Transverse colon (tissue), 4 donors: ENCODE data around the gene TTC17. TPM values are rescaled to one million over a fixed set of nuclear protein-coding genes. Genes with fewer than 3 reads are reported as not detected.

ENCODE experiments used
- DNase-seq: peaks from one replicate; pipeline ENCODE4 v3.0.0-alpha.2; 2019
- H3K27ac ChIP-seq, 4 donors: fragments of 200-600 bp; sonication (generic); 2 replicates each; pipeline ENCODE4 v1.5.1; 2016 to 2018; ENCODE audit warnings: inconsistent platforms in 4 of 4
- H3K27me3 ChIP-seq: fragments of 200-600 bp; sonication (generic); 2 replicates; pipeline ENCODE4 v1.5.1; 2017; ENCODE audit warnings: inconsistent platforms
- H3K36me3 ChIP-seq, 4 donors: fragments of 200-600 bp; sonication (generic); 2 replicates each; pipeline ENCODE4 v1.5.1; 2017 to 2019; ENCODE audit warnings: inconsistent platforms in 4 of 4
- H3K4me1 ChIP-seq, 4 donors: fragments of 200-600 bp; sonication (generic); 2 replicates each; pipeline ENCODE4 v1.5.1; 2017 to 2020; ENCODE audit warnings: inconsistent platforms in 4 of 4
- H3K4me3 ChIP-seq, 4 donors: fragments of 200-600 bp; sonication (generic); 1 replicate in 1 of 4; 2 replicates in 3 of 4; pipeline versions ENCODE4 v1.5.1 to v1.6.1; 2017 to 2019; ENCODE audit warnings: inconsistent platforms in 4 of 4
- H3K9me3 ChIP-seq, 2 donors: fragments of 200-600 bp; sonication (generic); 2 replicates each; pipeline ENCODE4 v1.5.1; 2017 to 2019; ENCODE audit warnings: inconsistent platforms in 2 of 2
- EP300 ChIP-seq: sonication (generic); formaldehyde crosslinking; IDR thresholded peaks from one replicate; pipeline ENCODE4 v1.6.1; 2017; ENCODE audit warnings: antibody characterized with exemption, low read depth
- POLR2A ChIP-seq: fragments of 450-650 bp; IDR thresholded peaks from one replicate; pipeline ENCODE4 v1.6.1; 2016; ENCODE audit warnings: antibody characterized with exemption, mild to moderate bottlenecking, moderate library complexity
- POLR2AphosphoS5 ChIP-seq, 3 donors: sonication (generic); formaldehyde crosslinking; IDR thresholded peaks; one replicate each; pipeline ENCODE4 v1.6.1; 2016; ENCODE audit warnings: antibody characterized with exemption in 3 of 3
- WGBS, 2 donors: methylation state at CpG; one replicate each; pipeline ENCODE4 v1.1.5; 2018; ENCODE audit warnings: low coverage in 1 of 2; 5-methylcytosine and 5-hydroxymethylcytosine counted together
- in situ Hi-C, 4 donors: fragments of 200-750 bp; cut with MboI; loops; one replicate each; pipeline versions ENCODE4 v1.15.0 to v1.15.1; 2017; ENCODE audit warnings: low sequenced_read_pairs in 3 of 4, low pct_ligation_motif_present in 1 of 4, low pct_unique_long_range_greater_than_20kb in 1 of 4
- intact Hi-C: fragments of 100-400 bp; cut with DNase I; formaldehyde crosslinking; loops from one replicate; pipeline ENCODE4 v1.15.1; 2023; ENCODE audit warnings: low total_unique reads
- total RNA-seq, 4 donors: library from RNA; depleted of rRNA; stranded (reverse); fragments of >200 nt; gene quantifications; one replicate each; pipeline ENCODE4 v1.1.0, GENCODE V29; 2016
- TF ChIP-seq, protein P1 (sequence below), 5 experiments: fragments of 200-600 bp in 3 of 5; fragments of 450-650 bp in 2 of 5; sonication (generic) in 3 of 5; IDR thresholded peaks; 1 replicate in 2 of 5; 2 replicates in 3 of 5; pipeline ENCODE4 v1.5.1; 2016 to 2017; ENCODE audit warnings: antibody characterized with exemption in 5 of 5, inconsistent platforms in 3 of 5, mild to moderate bottlenecking in 2 of 5, moderate library complexity in 1 of 5

Gene TTC17
- total RNA-seq, 4 donors from 2014 or later: 78.2 to 428 (median 131) TPM

DNA sequence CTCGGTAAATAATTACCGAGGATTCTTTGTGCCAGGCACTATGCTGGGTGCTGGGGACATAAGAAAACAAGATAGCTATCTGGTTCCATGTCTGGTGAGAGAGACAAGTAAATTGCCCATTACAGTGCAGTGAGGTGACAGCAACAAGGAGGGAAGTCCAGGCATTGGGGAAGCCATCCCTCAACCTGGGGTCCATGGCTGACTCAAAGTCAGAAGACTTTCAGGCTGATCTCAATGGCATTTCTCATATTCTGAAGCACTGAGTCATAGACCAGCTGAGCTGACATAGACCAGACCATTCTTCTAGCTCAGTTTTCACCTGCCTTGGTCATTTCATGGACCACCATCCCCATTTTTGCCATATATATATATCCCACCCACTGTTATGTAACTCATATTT is 158.8 kb downstream of the TTC17 start:
- in situ Hi-C loops (no loop called here), intact Hi-C loops (no loop called here)
- Histone ChIP-seq H3K4me3 (no peak overlapping the region), H3K27ac (no peak overlapping the region), H3K9me3 (no peaks in the 10 kb centered on the region), H3K36me3 (no peaks in the 10 kb centered on the region), H3K4me1 (no peaks in the 10 kb centered on the region), H3K27me3 (no peaks in the 10 kb centered on the region)
- DNase-seq: no peak
- 90% methylated on average over 2 of the region's 2 CpGs for WGBS, 2 donors
- TF ChIP-seq EP300 (no peak), POLR2AphosphoS5 (IDR thresholded peaks at IDR 0.05) (no peak)

DNA sequence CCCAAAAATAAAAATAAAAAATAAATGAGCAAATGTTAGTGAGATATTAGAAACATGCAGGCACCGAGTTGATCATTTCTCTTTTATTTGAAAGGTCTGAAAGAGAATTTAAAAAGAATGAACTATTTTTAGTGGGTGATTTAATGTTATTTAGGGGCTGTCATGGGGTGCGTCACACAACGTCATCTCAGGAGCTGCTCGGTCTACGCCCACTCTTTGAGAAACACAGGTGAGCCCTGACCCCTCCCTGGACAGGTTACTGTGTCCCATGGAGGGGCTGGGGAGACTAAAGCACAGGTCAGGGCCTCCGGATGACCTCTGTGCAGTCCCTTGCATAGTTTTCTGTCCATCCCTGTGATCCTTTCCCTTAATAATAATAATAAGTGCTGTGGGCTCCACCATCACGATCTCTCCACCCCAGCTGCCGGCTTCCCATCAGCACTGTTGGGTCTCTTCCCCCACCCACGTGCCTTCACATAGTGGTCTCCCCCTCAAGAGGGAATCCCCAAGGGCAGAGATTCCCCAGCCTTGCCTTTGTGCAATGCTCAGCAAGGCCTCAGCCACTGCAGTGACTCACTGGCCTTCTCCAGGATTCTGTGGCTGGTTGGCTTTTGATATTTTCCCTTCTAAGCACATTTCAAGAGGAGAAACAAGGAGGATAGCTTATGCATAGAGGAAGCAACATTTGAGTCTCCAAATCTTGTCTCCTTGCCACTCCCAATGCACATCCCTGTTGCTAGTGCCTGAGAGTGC is 159.9 kb downstream of the TTC17 start:
- intact Hi-C loops (no loop called here), in situ Hi-C loops (no loop called here)
- H3K4me3 ChIP-seq: no peak overlapping the region
- no peaks in the 10 kb centered on the region for H3K9me3 ChIP-seq
- no peaks in the 10 kb centered on the region for H3K27me3 ChIP-seq
- no peaks in the 10 kb centered on the region for H3K4me1 ChIP-seq
- no peak overlapping the region for H3K27ac ChIP-seq
- DNase-seq: no peak
- H3K36me3 ChIP-seq: no peaks in the 10 kb centered on the region
- 69 to 82% methylated on average over 5 to 9 of the region's 9 CpGs for WGBS, 2 donors
- TF ChIP-seq, protein P1, sequence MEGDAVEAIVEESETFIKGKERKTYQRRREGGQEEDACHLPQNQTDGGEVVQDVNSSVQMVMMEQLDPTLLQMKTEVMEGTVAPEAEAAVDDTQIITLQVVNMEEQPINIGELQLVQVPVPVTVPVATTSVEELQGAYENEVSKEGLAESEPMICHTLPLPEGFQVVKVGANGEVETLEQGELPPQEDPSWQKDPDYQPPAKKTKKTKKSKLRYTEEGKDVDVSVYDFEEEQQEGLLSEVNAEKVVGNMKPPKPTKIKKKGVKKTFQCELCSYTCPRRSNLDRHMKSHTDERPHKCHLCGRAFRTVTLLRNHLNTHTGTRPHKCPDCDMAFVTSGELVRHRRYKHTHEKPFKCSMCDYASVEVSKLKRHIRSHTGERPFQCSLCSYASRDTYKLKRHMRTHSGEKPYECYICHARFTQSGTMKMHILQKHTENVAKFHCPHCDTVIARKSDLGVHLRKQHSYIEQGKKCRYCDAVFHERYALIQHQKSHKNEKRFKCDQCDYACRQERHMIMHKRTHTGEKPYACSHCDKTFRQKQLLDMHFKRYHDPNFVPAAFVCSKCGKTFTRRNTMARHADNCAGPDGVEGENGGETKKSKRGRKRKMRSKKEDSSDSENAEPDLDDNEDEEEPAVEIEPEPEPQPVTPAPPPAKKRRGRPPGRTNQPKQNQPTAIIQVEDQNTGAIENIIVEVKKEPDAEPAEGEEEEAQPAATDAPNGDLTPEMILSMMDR (IDR thresholded peaks at IDR 0.05): no peak
- no peak for TF ChIP-seq POLR2AphosphoS5 (IDR thresholded peaks at IDR 0.05)
- TF ChIP-seq EP300: no peak
- TF ChIP-seq POLR2A: no peak

GRCh38 chr11:43521471-43521870 is 162.8 kb downstream of the TTC17 start:
- DNase-seq: no peak
- no peak overlapping the region for H3K27ac ChIP-seq
- WGBS, 2 donors: 93% methylated on average over 13 of the region's 15 CpGs; no CpG with 5 or more reads in 1 of the 2 donors
- TF ChIP-seq EP300 (no peak), POLR2AphosphoS5 (IDR thresholded peaks at IDR 0.05) (no peak), POLR2A (no peak)
- TF ChIP-seq, protein P1 (IDR thresholded peaks at IDR 0.05): no peak
- intact Hi-C loops: no loop called here
- no peaks in the 10 kb centered on the region for H3K4me1 ChIP-seq
- no peaks in the 10 kb centered on the region for H3K9me3 ChIP-seq
- H3K27me3 ChIP-seq: no peaks in the 10 kb centered on the region
- in situ Hi-C loops: no loop called here
- no peaks in the 10 kb centered on the region for H3K36me3 ChIP-seq
- H3K4me3 ChIP-seq: no peak overlapping the region

DNA sequence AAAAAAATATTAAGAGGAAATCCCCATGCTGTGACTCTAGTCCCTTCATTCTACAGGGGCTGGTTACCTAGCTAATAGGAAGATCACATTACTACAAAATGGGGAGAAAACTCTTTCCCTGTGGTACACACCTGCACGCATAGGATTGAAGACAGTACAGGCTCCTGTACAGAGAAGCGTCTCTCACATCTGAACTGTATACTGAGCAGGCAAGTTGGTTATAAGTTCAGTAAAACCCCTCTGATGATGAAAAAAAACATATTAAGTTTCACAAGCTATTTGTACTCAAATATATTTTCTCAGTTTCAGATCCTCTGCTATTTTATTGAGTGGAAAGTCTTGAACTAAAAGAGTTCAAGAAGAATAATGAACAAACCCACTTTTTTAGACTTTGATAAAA is 164.9 kb downstream of the TTC17 start:
- no peak for DNase-seq

More for the DNA sequence above, 164.9 kb downstream of the TTC17 start:
- intact Hi-C loops: no loop called here
- TF ChIP-seq POLR2AphosphoS5 (IDR thresholded peaks at IDR 0.05) (no peak), POLR2A (no peak), EP300 (no peak)
- TF ChIP-seq, protein P1 (IDR thresholded peaks at IDR 0.05): no peak
- in situ Hi-C loops: no loop called here
- Histone ChIP-seq H3K4me1 (no peaks in the 10 kb centered on the region), H3K9me3 (no peaks in the 10 kb centered on the region), H3K4me3 (no peak overlapping the region), H3K27me3 (no peaks in the 10 kb centered on the region), H3K27ac (no peak overlapping the region), H3K36me3 (no peaks in the 10 kb centered on the region)
- 51 to 77% methylated on average over 2 of the region's 2 CpGs for WGBS, 2 donors
